Hepatocyte (in vitro differentiated cells): ENCODE results near the gene HYAL1. TPM values are rescaled to one million over a fixed set of nuclear protein-coding genes. Genes with fewer than 3 reads are reported as not detected.

Source experiments
- DNase-seq: peaks from one replicate; pipeline ENCODE4 v3.0.0-alpha.2; 2016; ENCODE audit warnings: low spot score
- H2AFZ ChIP-seq: fragments of 200-600 bp; sonication (generic); 2 replicates; pipeline ENCODE4 v1.6.0; 2016; ENCODE audit warnings: antibody characterized with exemption, mild to moderate bottlenecking
- H3K27ac ChIP-seq: fragments of 200-600 bp; sonication (generic); 2 replicates; pipeline ENCODE4 v1.5.1; 2016; ENCODE audit warnings: mild to moderate bottlenecking
- H3K27me3 ChIP-seq: fragments of 200-600 bp; sonication (generic); 2 replicates; pipeline ENCODE4 v1.6.1; 2016
- H3K36me3 ChIP-seq: fragments of 200-600 bp; sonication (generic); replicated peaks from 2 replicates; pipeline ENCODE4 v1.5.1; 2016; ENCODE audit warnings: low read depth; ENCODE audit not compliant: insufficient read depth
- H3K4me1 ChIP-seq: fragments of 200-600 bp; sonication (generic); 2 replicates; pipeline ENCODE4 v1.5.1; 2016; ENCODE audit warnings: mild to moderate bottlenecking, moderate library complexity; ENCODE audit not compliant: insufficient read depth
- H3K4me2 ChIP-seq: fragments of 200-600 bp; sonication (generic); 2 replicates; pipeline ENCODE4 v1.6.0; 2016
- H3K4me3 ChIP-seq: fragments of 200-600 bp; sonication (generic); 2 replicates; pipeline ENCODE4 v1.5.1; 2016; ENCODE audit warnings: mild to moderate bottlenecking
- H3K79me2 ChIP-seq: fragments of 200-600 bp; sonication (generic); 2 replicates; pipeline ENCODE4 v1.6.0; 2017; ENCODE audit warnings: mild to moderate bottlenecking
- H3K9me2 ChIP-seq: fragments of 200-600 bp; sonication (generic); replicated peaks from 2 replicates; pipeline ENCODE4 v1.6.0; 2017; ENCODE audit warnings: mild to moderate bottlenecking; ENCODE audit not compliant: insufficient read depth
- H3K9me3 ChIP-seq: fragments of 200-600 bp; sonication (generic); 2 replicates; pipeline ENCODE4 v1.5.1; 2016; ENCODE audit warnings: low read depth, mild to moderate bottlenecking
- H4K20me1 ChIP-seq: fragments of 200-600 bp; sonication (generic); 2 replicates; pipeline ENCODE4 v1.6.0; 2016; ENCODE audit warnings: mild to moderate bottlenecking; ENCODE audit not compliant: insufficient read depth, poor library complexity, severe bottlenecking
- CTCF ChIP-seq: fragments of 200-600 bp; sonication (generic); IDR thresholded peaks from 2 replicates; pipeline ENCODE4 v1.5.1; 2016; ENCODE audit warnings: antibody characterized with exemption, mild to moderate bottlenecking; ENCODE audit not compliant: poor library complexity
- EZH2 ChIP-seq: fragments of 200-600 bp; sonication (generic); IDR thresholded peaks from 2 replicates; pipeline ENCODE4 v1.6.1; 2016; ENCODE audit warnings: antibody characterized with exemption, mild to moderate bottlenecking, borderline replicate concordance
- EZH2phosphoT487 ChIP-seq: fragments of 200-600 bp; sonication (generic); IDR thresholded peaks from one replicate; pipeline ENCODE4 v1.6.1; 2018; ENCODE audit warnings: antibody characterized with exemption, mild to moderate bottlenecking, low read depth, moderate library complexity; ENCODE audit not compliant: unreplicated experiment, severe bottlenecking
- WGBS: methylation state at CpG from one replicate; pipeline ENCODE4 v1.1.6; 2016; ENCODE audit warnings: low lambda C conversion rate; ENCODE audit errors: missing lambda C conversion rate; 5-methylcytosine and 5-hydroxymethylcytosine counted together
- polyA plus RNA-seq: library from polyadenylated mRNA; unstranded; fragments of >200 nt; fragmentation: Nextera tagmentation; extraction: Ambion mirVana; gene quantifications from 2 replicates; pipeline ENCODE4 v1.2.1, GENCODE V29; 2016
- total RNA-seq: library from RNA; depleted of rRNA; stranded (reverse); fragments of >200 nt; gene quantifications from 2 replicates; pipeline ENCODE4 v1.2.3, GENCODE V29; 2014

HYAL1 gene
- total and polyA plus RNA-seq, 2 experiments from 2014 or later = 11.8 to 22.3 TPM

GRCh38 chr3:50318615-50319014 lies 15.2 kb upstream of the HYAL1 start:
- TF ChIP-seq EZH2 (no peak), CTCF (no peak), EZH2phosphoT487 (no peak)
- Histone ChIP-seq H3K4me3 (no peak overlapping the region), H3K4me1 (peaks cover 49% of the 10 kb centered on the region), H3K27ac (no peak overlapping the region), H3K79me2 (peaks cover 38% of the 10 kb centered on the region), H3K36me3 (no peaks in the 10 kb centered on the region), H3K9me2 (no peaks in the 10 kb centered on the region), H3K4me2 (peak overlapping the region; percentile 97), H4K20me1 (peaks cover 3% of the 10 kb centered on the region), H3K27me3 (no peaks in the 10 kb centered on the region), H3K9me3 (no peaks in the 10 kb centered on the region), H2AFZ (no peak overlapping the region)
- no peak for DNase-seq
- 95% methylated on average over 10 of the region's 10 CpGs for WGBS

- H3K9me2 ChIP-seq = no peaks in the 10 kb centered on the region
- H3K27ac ChIP-seq = peak overlapping the region; percentile 91
- no peaks in the 10 kb centered on the region for H3K36me3 ChIP-seq
- peak overlapping the region; percentile 97 for H3K4me2 ChIP-seq
- H3K27me3 ChIP-seq = no peaks in the 10 kb centered on the region
- DNase-seq = no peak
- TF ChIP-seq EZH2 (no peak), EZH2phosphoT487 (no peak), CTCF (no peak)
- WGBS = 94% methylated on average over 10 of the region's 11 CpGs
- H3K9me3 ChIP-seq = no peaks in the 10 kb centered on the region
- H4K20me1 ChIP-seq = peaks cover 3% of the 10 kb centered on the region
- H3K79me2 ChIP-seq = peaks cover 38% of the 10 kb centered on the region
- peaks cover 49% of the 10 kb centered on the region for H3K4me1 ChIP-seq
- H3K4me3 ChIP-seq = no peak overlapping the region
- no peak overlapping the region for H2AFZ ChIP-seq
Observed at GRCh38 chr3:50318163-50318562, 14.8 kb upstream of the HYAL1 start.

- Histone ChIP-seq H3K79me2 (peaks cover 38% of the 10 kb centered on the region), H3K9me3 (no peaks in the 10 kb centered on the region), H3K27me3 (no peaks in the 10 kb centered on the region), H2AFZ (no peak overlapping the region), H3K4me2 (peak overlapping the region; percentile 61), H4K20me1 (peaks cover 3% of the 10 kb centered on the region), H3K9me2 (no peaks in the 10 kb centered on the region), H3K36me3 (no peaks in the 10 kb centered on the region), H3K4me1 (peaks cover 43% of the 10 kb centered on the region), H3K4me3 (no peak overlapping the region), H3K27ac (peak overlapping the region; percentile 91)
- no peak for TF ChIP-seq EZH2phosphoT487
- TF ChIP-seq EZH2 = no peak
- TF ChIP-seq CTCF = no peak
- WGBS = 80% methylated on average over 6 of the region's 6 CpGs
- DNase-seq = no peak
Observed at GRCh38 chr3:50317300-50317699, 13.9 kb upstream of the HYAL1 start.
